GM15510 (cell line): ENCODE data around the gene GABRR2.

Experiments used
- POLR2A ChIP-seq: IDR thresholded peaks from 3 replicates; pipeline ENCODE4 v1.6.1; 2011; ENCODE audit warnings: borderline replicate concordance; ENCODE audit not compliant: insufficient read length; ENCODE audit errors: extremely low read depth

Gene GABRR2

DNA sequence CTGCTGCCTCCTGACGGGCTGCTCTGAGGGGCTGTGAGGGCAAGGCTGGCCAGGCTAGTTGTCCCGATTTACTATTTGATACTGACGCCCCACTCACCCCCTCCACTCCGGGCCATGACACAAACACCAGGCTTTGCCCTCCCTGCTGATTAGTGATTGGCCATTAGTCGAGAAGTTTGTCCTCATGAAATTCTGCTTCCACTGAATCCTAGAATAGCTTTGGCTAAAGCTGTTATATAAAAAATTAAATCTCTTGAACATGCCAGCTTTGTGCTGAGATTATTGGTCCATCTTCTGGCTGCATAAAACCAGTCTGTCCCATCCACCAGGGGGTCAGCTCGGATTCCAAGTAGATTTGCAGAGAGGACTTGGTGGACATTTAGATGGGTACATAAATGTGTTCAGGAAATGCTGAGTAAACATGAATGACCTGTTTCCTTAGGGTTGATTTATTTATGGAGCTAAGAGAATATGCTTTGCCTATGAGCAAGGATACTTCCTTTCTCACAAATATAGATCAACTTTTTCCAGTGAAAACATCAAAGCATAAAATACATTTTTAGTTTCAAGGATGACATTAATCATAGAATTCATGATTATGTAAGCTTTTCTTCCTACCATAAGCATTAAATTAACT, at the start of gene GABRR2:
TSS of gene GABRR2 (minus strand) at position 51 of the 637 bp plus-strand sequence. CDS start 134 bp downstream, outside the sequence.
- TF ChIP-seq POLR2A = no peak

DNA sequence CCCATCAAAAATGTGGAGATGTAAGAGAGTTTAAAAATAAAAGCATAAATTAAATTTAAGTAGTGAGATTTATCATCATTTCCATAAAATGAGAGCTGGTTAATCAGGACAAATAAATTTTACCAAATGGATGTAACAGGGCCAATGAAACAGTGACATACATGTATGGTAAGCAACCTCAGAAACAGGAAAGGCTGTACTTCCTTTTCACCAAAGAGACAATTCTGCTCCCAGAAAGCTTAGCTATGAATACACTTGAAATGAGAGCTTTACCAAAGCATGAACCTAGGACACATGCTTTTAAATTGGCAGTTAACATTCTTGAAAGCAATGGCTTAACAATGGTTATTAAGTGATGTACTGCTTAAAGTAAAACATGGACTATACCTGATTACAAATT, 49.5 kb upstream of the GABRR2 start:
- no peak for TF ChIP-seq POLR2A

DNA sequence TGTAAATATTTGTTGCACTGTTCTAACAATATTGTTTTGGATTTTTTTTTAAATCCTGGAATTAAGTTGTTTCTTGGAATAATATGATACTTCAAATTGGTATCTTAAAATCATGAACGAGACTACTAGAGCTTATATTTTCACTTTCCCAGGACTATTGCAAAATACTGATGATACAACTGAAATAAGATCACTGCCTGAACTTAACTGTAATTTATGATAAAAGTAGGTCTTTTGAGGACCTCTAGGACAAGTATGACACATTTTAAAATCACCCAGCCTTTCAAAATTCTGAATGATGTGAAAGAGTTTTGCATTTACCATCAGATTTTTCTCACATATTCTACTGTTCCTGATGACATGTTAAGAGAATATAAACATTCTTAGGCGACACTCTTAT, 46.1 kb upstream of the GABRR2 start:
- no peak for TF ChIP-seq POLR2A

DNA sequence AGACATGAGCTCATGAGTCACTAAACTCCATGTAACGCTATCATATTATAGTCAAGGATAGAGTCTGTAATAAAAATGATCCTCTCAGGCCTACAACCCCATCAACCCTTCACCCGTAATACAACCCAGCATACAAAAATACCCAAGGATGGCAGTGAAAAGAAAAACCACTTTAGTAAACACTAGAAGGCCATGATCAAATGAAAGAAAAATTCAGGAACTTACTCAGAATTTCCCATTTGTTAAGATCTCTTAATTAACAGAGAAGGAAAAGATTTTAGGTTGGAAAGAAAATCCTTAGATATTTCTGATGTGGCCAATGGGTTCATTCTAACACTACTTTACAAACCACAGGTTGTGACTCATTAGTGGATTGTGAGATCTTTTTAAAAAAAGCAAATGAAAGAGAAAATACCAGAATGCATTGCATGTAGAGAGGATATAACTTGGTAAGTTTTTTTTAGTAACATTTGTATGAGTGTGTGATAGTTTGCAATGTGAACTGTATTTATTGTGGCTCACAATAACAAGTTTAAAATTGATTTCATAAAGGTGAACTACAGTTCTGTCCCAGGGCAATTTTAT, 45.4 kb upstream of the GABRR2 start:
- no peak for TF ChIP-seq POLR2A

DNA sequence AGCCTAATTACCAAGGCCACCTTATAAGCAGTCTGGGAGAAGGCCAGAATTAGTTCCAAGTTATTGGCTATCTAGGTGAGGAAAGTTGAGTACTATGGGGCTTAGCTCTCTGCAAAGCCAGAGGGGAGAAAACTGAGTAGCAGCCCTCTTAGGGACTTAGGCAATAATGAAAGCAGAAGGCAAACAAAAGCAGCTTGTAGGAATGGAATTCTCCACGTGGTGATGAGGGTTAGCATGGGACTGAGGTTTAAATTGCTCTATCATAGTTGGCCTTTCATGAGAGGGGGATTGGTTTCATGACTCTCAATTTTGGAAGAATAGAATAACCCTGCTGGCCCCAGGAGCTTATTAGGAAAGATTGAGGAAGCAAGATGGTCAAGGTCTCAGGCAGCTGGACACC, 44.5 kb upstream of the GABRR2 start:
- no peak for TF ChIP-seq POLR2A

DNA sequence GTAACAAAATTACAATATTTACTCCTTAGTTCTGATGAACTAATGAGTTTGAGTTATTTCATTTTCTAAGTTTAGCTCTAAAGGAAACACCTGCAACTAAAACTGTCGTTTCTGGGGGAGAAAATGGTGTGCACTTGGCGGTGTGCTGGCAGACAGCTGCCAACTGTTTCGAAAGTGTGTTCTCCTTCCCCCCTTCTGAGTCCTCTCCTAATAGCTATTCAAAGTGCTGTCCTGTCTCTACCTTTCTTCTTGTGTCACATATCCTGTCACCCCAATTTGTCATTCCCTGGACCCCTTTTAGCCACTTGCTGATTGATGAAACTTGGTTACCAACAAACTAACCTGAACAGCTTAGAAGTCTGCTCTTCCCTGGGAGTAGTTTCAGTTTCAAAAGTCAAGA, 42.3 kb upstream of the GABRR2 start:
- TF ChIP-seq POLR2A = peak; percentile 20

DNA sequence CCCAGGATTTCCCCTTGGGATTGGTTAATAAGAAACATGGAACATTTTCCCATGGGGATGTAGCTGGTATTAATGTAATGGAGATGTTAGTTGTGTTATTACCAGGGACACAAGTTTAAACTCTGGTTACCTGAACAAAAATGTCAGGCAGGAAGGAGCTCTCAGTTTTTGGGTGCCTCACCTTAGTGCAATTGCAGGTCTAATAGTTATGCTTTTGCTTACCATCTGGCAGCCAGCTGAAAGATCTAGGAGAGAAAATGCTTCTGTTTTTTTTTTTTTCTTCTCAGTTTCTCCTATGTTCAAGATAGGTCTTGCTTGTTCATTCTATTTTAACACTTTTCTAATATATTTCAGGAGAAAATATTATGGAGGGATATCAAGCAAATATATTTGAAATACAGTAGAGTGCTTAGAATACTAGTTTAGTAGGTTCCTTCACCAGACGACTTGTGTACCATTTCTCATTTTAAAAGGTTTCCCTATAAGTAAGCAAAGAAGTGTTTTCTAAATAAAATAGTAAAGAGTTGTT, 41.6 kb upstream of the GABRR2 start:
- no peak for TF ChIP-seq POLR2A

DNA sequence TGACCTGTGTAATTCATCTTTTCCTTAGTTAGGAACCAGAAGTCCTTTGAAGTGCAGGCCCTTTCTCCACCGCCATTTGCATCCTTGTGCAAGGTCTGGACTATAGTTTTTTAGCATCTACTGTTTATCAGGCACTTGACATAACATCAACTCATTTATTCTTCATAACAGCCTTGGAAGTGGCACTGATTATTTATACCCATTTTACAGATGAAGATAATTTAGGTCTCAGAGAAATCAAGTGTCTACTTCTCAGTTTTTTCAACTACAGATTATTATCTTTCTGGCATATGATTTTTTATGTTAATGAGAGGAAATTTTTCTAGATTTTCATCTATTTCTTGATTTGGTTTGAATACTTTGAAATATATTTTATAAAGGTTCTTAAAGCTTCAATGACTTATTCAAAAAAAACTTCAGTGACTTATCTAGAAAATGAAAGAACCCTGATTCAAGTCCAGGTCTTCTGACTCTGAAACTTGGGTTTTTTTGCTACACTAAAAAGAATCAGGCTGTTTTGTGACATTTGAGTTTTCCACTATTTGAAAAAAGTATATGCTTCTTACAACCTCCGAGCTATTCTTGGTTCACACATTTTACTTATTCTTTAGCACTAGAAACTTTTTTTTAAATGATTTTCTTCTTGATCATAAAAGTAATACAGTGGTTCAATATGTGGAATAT, 40.6 kb upstream of the GABRR2 start:
- no peak for TF ChIP-seq POLR2A

DNA sequence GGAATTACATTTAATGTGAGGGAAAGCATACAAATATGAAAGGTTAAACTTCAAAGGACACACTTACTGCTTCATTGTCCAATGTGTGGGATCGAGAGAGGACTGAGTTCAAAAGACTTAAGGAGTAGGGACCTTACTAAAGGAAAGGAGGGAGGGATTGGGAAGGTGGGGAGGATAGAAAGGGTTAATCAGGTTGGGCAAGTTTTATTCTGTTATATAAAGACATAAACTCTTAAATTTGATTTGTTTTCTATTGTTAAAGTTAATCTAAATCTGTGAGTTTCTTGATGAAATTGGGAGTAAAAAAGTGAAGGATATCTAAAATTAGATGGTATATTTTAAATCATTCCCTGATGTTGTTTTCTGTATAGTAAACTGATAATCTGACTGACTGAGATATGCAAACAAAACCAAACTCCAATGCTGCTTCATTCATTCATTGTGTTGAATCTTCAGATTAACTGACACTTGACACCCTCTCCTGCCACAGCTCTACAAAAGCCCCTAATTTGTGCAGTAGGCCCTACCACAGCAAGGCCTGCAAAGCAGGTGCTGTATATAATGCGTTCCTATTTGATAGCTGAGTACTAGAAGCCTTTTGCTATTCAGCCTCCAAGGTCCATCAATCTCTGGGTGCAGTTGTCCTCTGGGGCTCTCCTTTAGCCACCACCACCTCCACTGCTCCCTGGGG, 38.7 kb upstream of the GABRR2 start:
- peak; percentile 30 for TF ChIP-seq POLR2A

DNA sequence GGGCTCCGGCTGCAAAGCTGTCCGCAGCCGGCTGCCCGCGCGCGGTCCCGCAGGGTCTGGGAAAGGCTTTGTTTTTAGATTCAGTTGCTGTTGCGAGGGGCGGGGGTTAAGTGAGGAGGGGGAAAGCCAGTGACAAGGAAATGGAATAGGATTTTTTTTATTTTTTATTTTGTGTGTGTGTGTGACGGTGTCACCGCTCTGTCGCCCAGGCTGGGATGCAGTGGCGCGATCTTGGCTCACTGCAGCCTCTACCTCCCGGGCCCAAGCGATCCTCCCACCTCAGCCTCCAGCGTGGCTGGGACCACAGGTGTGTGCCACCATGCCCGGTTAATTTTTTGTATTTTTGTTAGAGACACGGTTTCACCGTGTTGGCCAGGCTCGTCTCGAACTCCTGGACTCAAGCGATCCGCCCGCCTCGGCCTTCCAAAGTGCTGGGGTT, 38.0 kb upstream of the GABRR2 start:
- no peak for TF ChIP-seq POLR2A

DNA sequence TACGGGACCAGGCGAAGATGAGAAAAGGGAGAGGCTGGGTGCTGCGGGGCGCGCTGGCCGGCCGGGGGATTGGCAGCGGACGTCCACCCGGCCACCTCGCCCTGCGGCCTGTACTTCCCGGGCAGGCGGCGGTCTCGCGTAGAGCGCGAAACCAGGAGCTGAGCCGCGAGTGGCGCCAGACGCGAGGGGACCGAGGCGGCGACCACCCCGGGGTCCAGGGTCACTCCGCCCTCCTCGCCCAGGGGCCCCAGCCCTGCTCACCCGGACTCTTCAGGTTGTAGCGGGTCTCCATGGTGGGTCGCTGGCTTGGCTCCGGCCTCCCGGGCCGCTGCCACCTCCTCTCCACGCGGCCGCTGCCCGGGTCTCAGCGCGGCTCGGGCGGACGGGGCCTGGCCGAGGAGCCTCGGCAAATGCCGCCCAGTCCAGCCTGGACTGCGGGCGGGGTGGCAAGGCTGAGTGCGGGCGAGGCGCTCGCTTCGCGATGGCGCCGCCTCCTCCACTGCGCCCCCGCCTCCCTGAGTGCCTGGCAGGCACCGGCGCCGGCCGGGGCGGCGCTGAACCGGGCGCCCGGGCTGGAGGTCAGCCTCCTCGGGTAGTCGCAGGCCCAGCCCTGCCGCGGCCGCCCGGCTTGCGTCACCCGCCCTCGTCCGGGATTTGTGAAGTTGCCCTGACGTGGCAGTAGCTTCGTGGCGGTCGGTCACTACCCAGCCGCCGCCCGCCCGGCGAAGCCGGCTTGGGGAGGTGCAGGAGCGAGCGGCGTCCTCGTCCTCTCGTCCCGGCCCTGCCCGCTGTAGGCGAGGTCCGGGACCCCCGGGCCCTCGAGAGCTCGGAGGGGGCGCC, 37.4 kb upstream of the GABRR2 start, which contains the start of gene UBE2J1:
TSS of gene UBE2J1 (minus strand) at position 445 of the 840 bp plus-strand sequence. CDS start at position 292, 153 bp downstream.
- peak; percentile 84 for TF ChIP-seq POLR2A

DNA sequence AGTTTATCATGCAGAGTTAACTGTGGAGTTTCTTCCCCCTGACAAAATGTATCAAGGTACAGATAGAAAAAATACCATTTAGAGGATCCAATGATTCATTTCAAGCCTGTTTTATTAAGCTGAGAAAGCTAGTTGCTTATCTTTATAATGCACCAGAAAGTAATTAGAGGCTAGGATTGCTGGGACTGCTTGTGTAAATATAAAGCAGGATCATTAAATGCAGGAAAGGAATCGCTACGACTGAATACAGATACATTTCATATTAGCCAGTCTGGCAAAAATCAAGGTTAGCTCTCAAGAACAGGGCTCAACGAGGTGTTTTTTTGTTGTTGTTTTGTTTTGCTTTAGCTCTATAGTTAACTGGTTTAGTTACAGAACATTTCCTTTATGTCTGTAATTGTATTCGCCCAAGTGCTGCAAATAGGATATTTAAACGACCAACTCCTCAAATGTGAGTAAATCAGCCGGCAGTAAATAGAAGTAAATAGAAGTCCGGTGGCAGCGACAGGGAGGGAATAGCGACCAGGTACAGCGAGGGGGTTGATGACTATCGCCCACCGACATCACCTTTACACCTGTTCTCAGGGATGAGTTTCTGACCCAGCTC, 36.7 kb upstream of the GABRR2 start:
- no peak for TF ChIP-seq POLR2A

DNA sequence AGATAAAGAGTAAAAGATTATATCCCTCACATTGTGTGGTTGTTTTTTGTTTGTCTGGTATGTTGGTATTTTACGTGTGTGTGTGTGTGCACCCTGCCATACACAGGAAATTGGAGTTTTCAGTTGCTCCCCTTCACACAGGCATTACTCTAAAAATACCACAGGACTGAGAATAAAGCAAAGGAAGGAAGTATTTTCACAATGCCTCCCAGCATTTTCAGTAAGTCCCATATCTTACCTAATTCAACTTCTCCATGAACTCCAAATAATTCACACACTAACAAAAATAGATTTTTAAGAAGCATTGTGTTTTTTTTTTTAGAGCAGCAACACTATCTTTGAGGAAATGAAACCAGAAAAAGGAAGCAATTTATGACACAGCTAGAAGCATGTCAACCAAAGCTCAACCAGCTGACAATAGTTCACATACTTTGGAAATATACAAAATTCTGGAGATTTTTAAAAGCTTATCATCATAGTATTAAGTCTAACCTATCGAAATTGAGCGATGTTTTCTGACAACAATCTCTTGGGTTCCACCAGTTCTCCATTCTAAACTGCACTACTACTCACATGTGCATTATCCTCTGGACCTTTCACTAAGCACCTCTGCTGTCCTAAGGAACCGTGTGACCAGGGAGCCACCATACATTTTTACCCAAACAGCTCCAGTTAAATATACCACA, 35.3 kb upstream of the GABRR2 start:
- peak; percentile 13 for TF ChIP-seq POLR2A
